RKO (cell line): ENCODE measurements around the gene NRGN.

Source experiments
- DNase-seq: peaks from one replicate; pipeline ENCODE4 v3.0.0-alpha.2; 2016; ENCODE audit warnings: low spot score

The NRGN gene

DNA sequence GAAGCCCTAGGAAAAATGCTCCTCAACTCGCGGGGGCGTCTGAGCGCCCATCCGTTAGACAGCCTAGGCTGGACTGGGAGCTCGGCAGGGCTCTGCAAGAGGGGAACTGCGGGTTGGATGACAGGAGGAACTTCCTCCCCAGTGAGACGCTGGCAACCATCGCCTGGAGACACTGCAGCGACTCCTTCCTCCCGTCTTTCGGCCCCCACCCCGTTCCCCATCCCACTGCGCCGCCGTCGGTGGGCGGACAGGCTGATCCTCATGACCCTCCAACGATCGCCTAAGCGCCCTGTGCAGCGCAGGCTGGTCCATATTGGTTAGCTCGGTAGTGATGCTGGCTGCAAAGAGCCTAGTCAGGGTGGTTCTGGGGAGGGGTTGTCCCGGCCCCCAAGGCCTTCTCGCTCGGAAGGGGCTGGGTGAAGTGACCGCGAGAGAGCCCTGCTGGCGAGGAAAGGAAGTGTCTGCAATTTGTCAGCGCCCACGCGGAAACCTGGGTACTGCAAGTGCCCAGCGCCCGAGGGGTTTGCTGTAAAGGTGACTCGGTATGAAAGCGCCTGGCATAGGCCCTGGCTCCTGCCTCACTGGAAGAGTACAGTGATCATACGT, 638 bp downstream of the NRGN start:
- DNase-seq: peak; percentile 65

DNA sequence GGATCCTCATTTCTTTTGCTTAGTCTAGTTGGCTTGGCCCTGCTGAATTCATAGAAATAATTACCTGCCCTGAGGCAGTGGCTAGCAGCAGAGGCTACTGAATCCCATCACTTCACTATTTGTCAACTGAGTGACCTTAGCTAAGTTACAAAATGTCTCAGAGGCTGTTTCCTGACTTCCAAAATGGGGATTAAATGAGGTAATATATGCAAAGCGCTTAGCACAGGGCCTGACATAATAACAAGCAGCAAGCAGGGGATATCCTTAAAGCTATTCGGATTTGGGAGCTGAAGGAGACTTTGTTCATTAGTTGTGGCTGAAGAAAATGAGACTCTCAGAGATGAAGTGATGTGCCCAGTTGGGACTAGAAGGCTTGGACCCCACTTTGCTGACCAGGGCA, 2.8 kb downstream of the NRGN start:
- DNase-seq: no peak

DNA sequence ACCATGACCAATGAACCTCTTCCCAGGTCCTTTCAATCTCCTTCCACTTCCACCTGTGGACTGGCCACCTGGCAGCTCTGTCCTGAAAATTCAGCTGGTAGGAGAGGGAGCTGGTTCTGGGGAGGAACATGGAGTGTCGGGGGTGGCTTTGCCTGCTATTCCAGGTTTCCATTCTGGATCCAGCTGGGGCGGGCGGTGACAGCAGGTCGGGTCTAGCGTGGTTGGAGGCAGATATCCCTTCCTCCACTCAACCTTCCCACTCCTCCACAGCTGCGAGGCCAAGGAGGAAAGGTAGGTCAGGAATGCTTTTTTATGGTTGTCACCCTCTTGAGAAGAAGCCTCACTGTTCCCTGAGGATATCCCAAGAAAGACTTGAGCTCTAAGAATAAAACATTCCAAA, 3.3 kb downstream of the NRGN start:
- DNase-seq: no peak

DNA sequence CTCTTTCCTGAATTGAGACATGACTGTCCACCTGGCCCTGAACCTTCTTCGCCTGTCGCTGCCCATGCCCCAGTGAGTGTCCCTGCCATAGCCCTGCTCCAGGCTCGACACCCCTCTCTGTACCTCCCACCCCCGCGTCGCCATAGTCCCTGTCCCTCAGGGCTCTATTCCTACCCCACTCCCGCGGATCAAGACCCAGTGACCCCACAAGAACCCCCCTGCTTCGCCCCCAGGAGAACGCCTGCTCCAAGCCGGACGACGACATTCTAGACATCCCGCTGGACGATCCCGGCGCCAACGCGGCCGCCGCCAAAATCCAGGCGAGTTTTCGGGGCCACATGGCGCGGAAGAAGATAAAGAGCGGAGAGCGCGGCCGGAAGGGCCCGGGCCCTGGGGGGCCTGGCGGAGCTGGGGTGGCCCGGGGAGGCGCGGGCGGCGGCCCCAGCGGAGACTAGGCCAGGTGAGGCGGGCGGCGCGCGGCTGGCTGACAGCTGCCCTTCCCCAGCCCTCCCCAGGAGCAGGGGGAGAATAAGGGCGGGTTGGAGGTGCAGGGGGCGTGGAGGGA, 5.6 kb downstream of the NRGN start:
- DNase-seq: no peak

DNA sequence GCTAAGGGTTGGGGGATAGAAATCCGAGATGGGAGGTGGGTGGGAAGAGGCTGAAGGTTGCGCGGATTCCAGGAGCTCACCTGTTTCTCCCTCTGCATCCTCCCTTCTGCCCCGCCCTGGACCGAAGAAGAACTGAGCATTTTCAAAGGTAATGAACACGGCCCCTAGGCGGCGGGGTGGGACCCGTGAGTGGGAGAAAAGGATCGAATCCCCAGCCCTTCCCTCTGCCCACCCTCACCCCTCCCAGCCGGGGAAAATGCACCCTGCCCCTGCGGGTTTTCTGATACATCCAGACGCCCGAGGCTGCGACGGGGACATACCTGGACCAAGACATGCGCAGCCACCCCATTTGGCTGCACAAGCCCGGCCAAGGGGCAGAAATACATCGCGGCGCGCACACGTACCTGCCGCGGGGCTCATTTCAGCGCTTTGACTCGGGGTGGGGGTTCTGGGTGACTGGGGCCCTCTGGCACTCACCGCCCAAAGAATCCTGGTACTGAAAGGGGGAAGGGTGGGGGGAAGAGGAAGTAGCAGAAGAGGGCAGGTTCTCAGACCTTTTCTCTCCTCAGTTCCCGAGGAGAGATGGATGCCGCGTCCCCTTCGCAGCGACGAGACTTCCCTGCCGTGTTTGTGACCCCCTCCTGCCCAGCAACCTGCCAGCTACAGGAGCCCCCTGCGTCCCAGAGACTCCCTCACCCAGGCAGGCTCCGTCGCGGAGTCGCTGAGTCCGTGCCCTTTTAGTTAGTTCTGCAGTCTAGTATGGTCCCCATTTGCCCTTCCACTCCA, 6.3 kb downstream of the NRGN start:
- DNase-seq: no peak

DNA sequence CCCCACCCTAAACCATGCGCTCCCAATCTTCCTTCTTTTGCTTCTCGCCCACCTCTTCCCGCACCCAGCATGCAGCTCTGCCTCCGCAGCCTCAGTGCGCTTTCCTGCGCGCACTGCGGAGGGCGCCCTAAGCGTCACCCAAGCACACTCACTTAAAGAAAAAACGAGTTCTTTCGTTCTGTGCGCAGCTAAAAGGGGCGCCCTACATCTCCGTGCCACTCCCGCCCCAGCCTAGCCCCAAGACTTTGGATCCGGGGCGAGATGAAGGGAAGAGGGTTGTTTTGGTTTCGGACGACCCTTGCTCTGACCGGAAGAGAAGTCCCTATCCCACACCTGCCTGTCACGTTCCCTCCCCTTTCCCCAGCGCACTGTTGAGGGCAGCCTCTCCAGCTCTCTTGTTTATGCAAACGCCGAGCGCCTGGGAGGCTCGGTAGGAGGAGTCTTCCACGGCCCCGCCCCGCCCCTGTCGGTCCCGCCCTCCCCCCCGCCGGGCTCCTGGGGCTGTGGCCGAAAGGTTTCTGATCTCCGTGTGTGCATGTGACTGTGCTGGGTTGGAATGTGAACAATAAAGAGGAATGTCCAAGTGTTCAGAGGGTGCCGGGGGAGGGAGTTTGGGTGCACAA, 7.0 kb downstream of the NRGN start:
- peak; percentile 74 for DNase-seq

DNA sequence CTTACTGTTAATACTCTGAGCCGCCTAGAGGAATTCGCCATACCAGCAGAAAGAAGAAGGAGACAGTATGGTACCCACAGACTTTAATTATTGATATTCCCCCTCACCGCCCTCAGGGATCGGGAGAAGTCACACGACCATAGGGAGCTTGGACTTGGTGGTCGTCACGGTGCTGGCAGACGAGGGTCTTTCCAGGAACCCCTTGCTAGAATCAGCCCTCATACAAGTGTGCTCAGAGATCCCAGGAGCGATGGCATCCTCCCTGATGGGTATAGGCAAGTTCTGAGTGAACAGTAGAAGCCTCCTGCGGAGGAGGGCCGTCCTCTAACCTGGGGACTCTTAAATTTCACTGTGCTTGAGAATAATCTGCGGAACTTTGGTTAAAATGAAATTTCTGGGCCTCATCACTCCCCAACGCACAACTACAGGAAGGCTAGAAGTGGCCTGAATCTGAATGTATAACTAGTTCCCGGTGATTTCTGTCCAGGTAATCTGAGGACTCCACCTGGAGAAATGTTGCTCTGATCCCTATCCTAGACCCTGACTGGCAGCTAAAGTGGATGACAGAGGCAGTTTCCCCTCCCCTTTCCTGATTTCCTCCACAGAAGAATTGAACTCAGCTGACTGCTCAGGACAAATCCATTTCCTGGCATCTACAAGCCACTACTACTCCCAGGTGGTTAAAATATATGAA, 7.8 kb downstream of the NRGN start:
- no peak for DNase-seq

DNA sequence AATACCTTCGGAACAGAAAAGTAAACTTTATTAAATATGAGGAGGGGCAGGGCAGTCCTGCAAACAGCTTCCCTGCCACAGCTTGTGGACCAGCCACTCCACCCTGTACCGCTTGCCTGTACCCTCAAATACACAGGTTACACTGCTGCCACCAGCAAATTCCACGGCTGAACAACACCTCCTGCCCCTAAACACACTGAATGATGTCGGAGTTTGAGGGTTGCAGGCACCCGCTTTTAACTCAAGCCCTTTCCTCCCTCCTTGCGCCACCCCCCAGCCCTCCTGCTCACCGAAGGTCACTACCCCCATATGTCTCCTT, 8.3 kb downstream of the NRGN start:
- no peak for DNase-seq

DNA sequence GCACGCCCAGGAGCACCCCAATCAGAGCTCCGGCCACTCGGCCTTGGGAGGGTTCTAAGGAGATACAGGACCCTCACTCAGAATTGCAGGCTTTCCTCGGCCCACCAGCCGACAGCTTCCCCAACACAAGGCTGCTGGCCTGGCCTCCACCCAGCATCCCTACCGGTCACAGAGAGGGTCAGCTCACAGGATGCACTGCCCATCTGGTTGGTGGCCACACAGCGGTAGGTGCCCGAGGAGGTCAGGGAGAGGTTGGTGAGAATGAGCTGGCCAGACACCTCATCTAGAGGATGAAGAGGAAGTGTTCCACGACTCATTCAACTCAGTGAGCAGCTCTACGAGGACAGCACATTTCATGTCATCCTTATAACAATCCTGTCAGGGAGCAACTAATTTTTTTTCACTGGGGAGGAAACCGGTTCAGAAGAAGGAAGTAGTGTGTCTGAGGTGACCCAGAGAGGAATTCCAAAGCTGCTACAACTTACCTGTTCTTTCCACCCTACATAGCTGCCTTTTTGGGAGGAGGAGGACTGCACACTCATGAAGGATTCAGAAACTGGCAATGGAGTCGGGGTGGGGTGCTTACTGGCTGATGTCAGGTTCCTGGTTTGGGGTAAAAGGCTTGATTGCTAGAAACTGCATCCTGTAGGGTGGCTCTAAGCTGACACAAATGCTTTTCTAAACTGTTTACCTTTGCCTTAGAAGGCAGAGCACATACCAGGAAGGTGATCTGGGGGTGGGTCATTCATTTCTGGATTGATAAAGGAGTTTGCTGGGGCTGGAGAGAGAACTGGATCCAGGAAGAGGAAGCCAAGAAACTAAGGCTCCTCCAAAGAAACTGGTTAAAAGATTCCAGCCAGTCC, 9.0 kb downstream of the NRGN start:
- peak; percentile 78 for DNase-seq

DNA sequence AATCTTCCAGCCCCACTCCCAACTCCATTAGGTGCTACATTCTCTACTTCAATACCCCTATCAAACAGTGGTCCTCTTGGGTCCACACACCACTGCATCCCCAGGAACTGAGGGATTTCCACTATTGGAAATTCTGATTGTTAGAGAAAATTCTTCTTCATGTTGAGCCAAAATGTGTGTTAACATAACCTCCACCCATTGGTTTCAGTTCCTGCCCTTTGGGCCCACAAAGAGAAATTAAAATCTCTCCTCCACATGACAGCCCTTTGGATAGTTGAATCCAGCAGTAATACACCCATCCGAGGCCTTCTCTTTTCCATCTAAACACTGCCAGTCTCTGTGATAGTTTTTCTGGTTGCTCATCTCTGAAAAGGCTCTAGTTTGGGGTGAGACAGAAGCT, 10.2 kb downstream of the NRGN start:
- no peak for DNase-seq

DNA sequence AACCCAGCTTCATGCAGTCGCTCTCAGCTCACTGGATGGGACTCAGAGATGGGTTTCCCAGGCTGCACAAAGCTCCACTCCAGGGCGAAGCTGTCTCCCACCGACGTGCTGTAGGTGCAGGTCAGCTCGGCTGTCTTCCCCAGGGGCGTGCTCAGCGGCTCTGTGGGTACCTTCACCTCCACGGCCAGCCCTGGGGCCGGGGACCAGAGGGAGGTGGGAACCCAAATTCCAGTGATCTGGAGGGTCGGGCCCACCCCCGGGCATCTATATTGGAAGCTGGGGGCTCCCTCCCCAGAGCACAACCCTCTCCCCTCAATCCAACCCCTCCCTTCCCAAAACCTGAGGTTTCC, 11.6 kb downstream of the NRGN start:
- no peak for DNase-seq

DNA sequence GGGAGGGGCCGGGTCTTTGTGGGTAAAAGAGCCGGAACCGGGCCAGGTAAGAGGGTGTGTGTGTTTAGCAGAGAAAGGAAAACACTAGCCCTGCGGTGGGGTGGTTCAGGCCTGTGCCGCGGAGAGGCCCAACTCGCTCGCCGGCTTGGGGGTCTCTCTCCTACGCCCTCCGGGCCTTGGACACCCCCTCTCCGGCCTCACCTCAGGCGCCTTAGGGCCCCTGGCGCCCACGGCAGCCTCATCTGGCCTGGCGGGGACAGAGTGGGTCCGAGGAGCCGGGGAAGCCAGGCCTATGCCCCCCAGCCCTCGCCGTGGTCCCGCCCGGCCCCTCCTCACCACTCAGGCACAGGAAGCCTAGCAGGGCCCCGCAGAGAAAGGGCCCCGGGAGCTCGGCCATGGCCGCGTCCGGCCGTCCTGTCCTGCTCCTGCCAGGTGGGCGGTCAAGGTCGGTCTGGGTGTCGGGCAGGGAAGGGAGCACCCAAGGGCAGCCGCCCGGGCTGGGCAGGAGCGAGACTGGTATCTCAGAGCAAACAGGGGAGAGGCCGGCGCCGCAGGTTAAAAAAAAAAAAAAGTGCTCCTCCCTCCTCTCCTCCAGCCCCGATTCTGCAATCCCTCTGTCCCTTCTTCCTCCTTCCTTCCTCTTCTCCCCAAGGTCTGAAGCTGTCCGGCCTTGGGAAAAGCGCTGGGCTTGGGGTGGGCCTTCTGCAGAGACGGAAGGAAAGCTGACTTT, 12.2 kb downstream of the NRGN start, which contains the start of gene VSIG2:
Gene VSIG2, minus strand, starts transcription at position 515 of the 730 bp plus-strand sequence. Its CDS starts 118 bp downstream, at position 397.
- DNase-seq: no peak

DNA sequence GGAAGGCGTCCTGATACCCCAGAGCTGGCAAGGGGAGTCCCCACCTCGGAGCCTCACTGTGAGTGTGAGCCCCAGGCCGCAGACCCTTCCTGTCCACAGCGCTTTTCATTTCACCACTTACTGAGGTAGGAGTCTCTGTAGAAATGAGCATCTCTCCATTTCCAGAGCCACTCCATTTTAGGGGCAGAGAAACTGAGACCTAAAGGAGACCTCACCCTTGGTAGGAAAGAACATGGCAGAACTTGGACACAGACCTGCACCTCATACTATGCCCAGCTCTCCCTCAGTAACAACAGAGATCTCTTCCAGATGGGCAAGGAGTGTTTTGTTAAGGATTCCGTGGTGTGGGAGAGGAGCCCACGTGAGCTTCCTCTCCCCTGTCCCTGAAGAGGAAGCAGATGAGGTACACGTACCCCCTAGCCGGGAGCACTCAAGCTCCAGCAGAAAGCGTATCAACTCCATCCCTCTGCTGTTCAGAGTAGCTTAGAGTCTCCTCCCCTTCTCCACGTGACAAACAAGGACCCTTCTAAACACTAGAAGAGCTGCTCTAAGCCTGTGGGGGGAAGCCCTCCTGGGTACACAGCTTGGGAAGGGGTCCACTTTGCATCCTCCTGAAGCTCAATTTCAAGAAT, 12.8 kb downstream of the NRGN start:
- DNase-seq: no peak

DNA sequence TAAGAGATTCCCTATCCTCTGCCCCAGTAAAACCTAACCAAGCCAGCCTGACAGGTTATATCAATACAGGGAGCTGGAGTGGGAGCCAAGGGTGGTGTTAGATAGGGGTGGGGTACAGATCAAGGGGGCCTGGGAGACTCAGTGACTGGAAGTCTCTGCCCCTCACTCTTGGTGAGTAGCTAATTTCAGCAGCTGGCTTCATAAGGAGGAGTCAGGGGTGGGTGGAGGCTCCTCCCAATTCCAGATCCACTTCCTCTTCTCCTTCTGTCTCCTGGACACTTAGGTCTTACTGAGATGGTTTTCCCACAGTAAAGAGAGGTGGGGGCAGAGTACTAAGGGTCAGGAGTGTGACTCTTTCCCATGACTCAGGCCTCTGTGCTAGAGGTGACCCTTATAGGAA, 13.5 kb downstream of the NRGN start:
- DNase-seq: no peak

DNA sequence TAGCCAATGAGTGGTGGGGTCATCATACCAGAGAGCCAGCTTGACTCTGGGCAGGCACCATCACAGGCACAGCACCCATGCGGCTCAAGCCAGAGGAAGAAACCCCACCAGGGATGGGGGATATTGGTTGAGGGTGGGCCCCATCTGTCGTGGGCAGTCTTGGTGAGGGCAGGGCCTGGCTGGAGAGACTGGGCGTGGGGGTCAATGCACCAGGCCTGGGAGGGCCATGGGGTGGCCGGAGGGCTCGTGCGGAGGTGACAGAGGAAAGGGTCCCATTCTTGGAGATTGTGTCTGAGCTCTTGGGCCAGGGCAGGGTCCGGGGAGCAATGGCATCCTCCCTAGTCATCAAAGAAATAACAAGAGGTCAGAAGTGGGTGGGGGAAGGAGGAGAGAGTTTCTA, 13.9 kb downstream of the NRGN start:
- DNase-seq: no peak

DNA sequence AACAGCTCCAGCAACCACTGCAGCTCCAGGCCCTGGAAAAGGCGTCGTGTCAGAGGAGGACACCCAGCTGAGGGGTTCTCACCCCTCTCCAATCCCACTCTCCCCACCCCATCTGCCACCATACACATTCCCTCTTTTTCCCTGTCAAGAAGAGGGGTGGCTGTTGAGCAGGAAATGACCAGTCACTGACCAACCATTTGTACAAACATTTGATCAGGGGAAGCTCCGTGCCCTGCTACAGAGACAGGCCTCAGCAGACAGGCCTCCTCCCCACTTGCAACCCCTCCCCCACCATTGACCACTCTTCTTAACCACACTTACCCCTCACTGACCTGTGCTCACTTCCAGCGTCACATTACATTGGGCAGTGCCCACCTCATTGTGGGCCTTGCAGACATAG, 14.6 kb downstream of the NRGN start:
- DNase-seq: no peak

DNA sequence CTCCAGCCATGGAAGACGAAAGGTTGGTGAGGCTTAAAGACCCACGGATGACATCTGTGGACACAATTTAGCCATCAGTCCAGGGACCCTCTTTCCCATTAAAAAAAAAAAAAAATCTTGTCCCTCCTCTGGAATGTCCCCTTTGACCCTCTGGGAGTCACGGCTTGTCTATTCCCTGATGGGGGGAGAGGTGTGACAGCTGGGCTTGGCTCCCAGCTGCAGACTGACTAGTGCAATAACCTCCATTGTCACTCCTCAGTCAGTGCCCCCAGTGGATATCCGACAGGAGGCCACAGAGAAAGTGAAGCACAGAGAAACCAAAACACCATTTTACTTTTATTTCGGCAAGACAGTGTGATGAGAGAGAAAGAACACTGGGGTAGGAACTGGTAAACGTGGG, 15.0 kb downstream of the NRGN start:
- DNase-seq: no peak

DNA sequence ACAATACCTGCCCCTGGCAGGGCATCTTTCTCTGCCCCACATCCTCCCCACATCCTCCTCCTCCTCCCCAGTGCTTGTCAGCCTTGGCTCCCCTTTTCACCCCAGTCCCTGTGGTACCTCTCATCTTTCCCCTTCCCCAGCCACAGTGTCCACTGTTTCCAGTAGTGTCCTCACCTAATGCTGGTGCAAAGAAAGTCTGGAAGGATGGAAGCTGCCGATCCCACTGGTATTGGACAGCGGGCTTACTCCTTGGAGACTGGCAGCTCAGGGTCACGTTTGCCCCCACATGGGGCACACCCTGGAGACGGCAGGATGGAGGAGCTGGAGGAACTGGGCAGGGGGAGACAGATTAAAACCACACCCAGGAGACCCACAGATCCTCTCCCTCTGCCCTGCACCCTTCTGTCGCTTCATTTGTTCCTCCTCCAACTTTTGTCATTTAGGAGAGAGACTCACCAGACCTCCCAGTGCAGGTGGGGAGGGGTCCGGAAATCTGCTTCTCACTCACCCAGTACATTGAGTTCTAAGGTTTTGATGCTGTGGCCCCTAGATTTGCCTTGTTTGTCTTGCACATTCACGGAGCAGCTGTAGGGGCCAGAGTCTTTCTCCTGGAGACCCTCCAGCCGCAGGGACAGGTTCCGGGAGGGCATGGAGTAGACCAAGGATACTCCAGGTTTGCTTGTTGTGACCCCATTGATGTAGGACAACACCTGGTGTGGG, 16.5 kb downstream of the NRGN start:
- DNase-seq: no peak

DNA sequence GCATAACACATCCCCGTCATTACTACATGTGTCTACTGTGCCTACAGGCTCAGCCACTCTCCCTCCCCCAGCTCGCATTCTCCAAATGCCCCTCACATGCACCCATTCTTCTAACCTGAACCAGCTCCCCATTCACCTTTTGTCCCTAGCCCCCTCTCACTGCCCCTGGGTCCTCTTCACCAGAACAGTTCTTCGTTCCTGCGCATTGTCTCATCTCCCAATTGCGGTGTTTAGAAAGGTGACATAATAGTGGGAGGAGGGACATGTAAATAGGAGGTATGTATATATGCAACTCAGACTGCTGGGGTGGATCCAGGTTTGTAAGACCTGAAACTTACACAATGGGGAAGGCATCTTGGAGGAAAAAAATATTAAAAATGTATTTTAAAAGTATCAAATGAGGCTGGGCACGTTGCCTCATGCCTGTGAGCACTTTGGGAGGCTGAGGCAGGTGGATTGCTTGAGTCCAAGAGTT, 17.0 kb downstream of the NRGN start:
- DNase-seq: no peak

DNA sequence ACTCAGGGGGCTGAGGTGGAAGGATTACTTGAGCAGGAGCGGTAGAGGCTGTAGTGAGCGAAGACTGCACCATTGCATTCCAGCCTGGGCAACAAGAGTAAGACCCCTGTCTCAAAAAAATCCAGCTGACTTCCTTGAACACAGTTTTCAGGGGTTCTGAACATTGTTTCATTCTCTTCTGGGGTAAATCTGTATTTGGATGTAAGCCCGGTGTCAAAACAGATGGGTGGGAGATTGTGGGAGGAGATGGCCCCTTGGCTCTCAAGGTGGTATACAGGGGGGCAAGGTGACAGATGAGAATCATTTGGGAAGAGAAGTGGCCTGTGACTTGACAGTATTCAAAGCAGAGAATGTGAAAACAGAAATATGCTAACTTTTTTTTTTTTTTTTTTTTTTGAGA, 17.6 kb downstream of the NRGN start:
- DNase-seq: no peak
